GM12878 (cell line): ENCODE results near the gene PRODH. TPM values are rescaled to one million over a fixed set of nuclear protein-coding genes. Genes with fewer than 3 reads are reported as not detected.

Experiments
- ATAC-seq: fragments of 200-7000 bp; cut with Tn5 transposase; 3 replicates; pipeline ENCODE4 v1.9.1; 2020; ENCODE audit warnings: mild to moderate bottlenecking, moderate library complexity
- BruUV-seq: library from RNA; stranded (reverse); fragments of 400-500 nt; replicated peaks from 2 replicates; lab custom pipeline; 2021; lab: Mats Ljungman, UMichigan
- CTCF ChIA-PET: fragments of 300-600 bp; sonication (Branson Sonifier 250); formaldehyde crosslinking; extraction: SDS; loops from one replicate; lab custom pipeline; 2021; ENCODE audit warnings: inconsistent platforms; lab: Yijun Ruan, JAX
- POLR2A ChIA-PET: fragments of 350-600 bp; formaldehyde crosslinking; extraction: SDS; loops from one replicate; lab custom pipeline; 2021; ENCODE audit warnings: inconsistent platforms; lab: Charles Lee
- RAD21 ChIA-PET: fragments of 300-600 bp; sonication (Branson Sonifier 250); formaldehyde crosslinking; loops from one replicate; lab custom pipeline; 2023; ENCODE audit warnings: antibody characterized with exemption; ENCODE audit not compliant: unreplicated experiment; lab: Charles Lee
- SMC1A ChIA-PET: fragments of 300-600 bp; sonication (Branson Sonifier 250); formaldehyde crosslinking; loops from one replicate; lab custom pipeline; 2023; ENCODE audit not compliant: unreplicated experiment, uncharacterized antibody; lab: Charles Lee
- DNase-seq: peaks from one replicate; pipeline ENCODE4 v3.0.0-alpha.2; 2011; ENCODE audit warnings: low read depth, low spot score
- FAIRE-seq: peaks from 3 replicates; lab custom pipeline; 2011; peaks lifted over from hg19 to GRCh38; lab: Jason Lieb, UNC
- H2AFZ ChIP-seq: 2 replicates; pipeline ENCODE4 v1.6.0; 2011; ENCODE audit warnings: low read depth, low read length, control low read depth; ENCODE audit not compliant: control insufficient read depth
- H3K27ac ChIP-seq: 2 replicates; pipeline ENCODE4 v1.5.1; 2011; ENCODE audit warnings: control low read depth; ENCODE audit not compliant: control insufficient read depth, insufficient read depth
- H3K27me3 ChIP-seq, 2 experiments: replicated peaks in 1 of 2; 2 replicates each; pipeline versions ENCODE4 v1.6.0 to v1.6.1; 2011; ENCODE audit warnings: low read length in 1 of 2; ENCODE audit not compliant: control insufficient read depth in 2 of 2, insufficient read depth in 2 of 2
- H3K36me3 ChIP-seq, 2 experiments: 2 replicates each; pipeline ENCODE4 v1.5.1; 2011; ENCODE audit warnings: low read length in 1 of 2; ENCODE audit not compliant: control insufficient read depth in 2 of 2, insufficient read depth in 2 of 2
- H3K4me1 ChIP-seq: 2 replicates; pipeline ENCODE4 v1.6.1; 2011; ENCODE audit warnings: mild to moderate bottlenecking, low read length, moderate library complexity, mixed read lengths; ENCODE audit not compliant: control insufficient read depth, insufficient read depth
- H3K4me2 ChIP-seq: 2 replicates; pipeline ENCODE4 v1.6.0; 2011; ENCODE audit warnings: control low read depth; ENCODE audit not compliant: control insufficient read depth, insufficient read depth
- H3K4me3 ChIP-seq: fragments of 200-600 bp; sonication (generic); 2 replicates; pipeline ENCODE4 v1.5.1; 2016
- H3K79me2 ChIP-seq: 2 replicates; pipeline ENCODE4 v1.6.0; 2011; ENCODE audit warnings: low read length; ENCODE audit not compliant: control insufficient read depth, insufficient read depth
- H3K9ac ChIP-seq: 2 replicates; pipeline ENCODE4 v1.8.0; 2011; ENCODE audit warnings: low read length, control low read depth, mixed read lengths; ENCODE audit not compliant: control insufficient read depth, insufficient read depth
- H3K9me3 ChIP-seq: replicated peaks from 3 replicates; pipeline ENCODE4 v1.5.1; 2011; ENCODE audit warnings: mild to moderate bottlenecking, low read length; ENCODE audit not compliant: control insufficient read depth, insufficient read depth
- H4K20me1 ChIP-seq: 2 replicates; pipeline ENCODE4 v1.6.0; 2011; ENCODE audit not compliant: control insufficient read depth, insufficient read depth
- CBX5 ChIP-seq: sonication (generic); IDR thresholded peaks from 2 replicates; pipeline ENCODE4 v1.6.1; 2016; ENCODE audit warnings: low read depth, moderate library complexity, mild to moderate bottlenecking, inconsistent platforms
- CTCF ChIP-seq, 3 experiments: IDR thresholded peaks in 2 of 3; conservative IDR thresholded peaks in 1 of 3; 2 replicates each; pipeline ENCODE4 v1.5.1; 2011; ENCODE audit warnings: low read depth in 3 of 3, low read length in 3 of 3, mild to moderate bottlenecking in 3 of 3, control low read depth in 2 of 3, moderate library complexity in 2 of 3, inconsistent platforms in 1 of 3, mixed read lengths in 1 of 3; ENCODE audit not compliant: control insufficient read depth in 2 of 3, insufficient read depth in 1 of 3; ENCODE audit errors: extremely low read depth in 1 of 3
- KAT2A ChIP-seq: conservative IDR thresholded peaks from 2 replicates; pipeline ENCODE4 v1.6.1; 2011; ENCODE audit warnings: low read depth, low read length; ENCODE audit not compliant: control insufficient read depth
- POLR2A ChIP-seq: IDR thresholded peaks from 2 replicates; pipeline ENCODE4 v1.6.1; 2011; ENCODE audit warnings: low read depth, mild to moderate bottlenecking, low read length
- WGBS: methylation state at CpG from one replicate; pipeline ENCODE4 v1.1.6; 2016; ENCODE audit warnings: low lambda C conversion rate; ENCODE audit not compliant: insufficient replicate concordance, insufficient coverage; ENCODE audit errors: missing lambda C conversion rate; 5-methylcytosine and 5-hydroxymethylcytosine counted together
- in situ Hi-C: fragments of 300-500 bp; cut with MboI; formaldehyde crosslinking; loops from 9 replicates; pipeline ENCODE4 v1.14.3; 2018; ENCODE audit warnings: mixed read lengths
- intact Hi-C: fragments of 100-400 bp; cut with micrococcal nuclease; formaldehyde crosslinking; loops from one replicate; pipeline ENCODE4 v1.14.2; 2022; ENCODE audit not compliant: unreplicated experiment
- polyA plus RNA-seq, 11 experiments: library from polyadenylated mRNA; depleted of rRNA in 4 of 11; unstranded in 6 of 11; stranded (reverse) in 5 of 11; fragments of >200 nt; fragmentation: Nextera tagmentation in 4 of 11; fragmentation: Illumina TruSeq in 1 of 11; extraction: Ambion mirVana in 4 of 11; extraction: Trizol in 1 of 11; gene quantifications; 1 replicate in 1 of 11; 2 replicates in 10 of 11; pipeline versions ENCODE4 v1.2.1 to v1.2.3, GENCODE V29; 2011 to 2016; ENCODE audit warnings: inconsistent platforms in 2 of 11, missing spikeins in 2 of 11, low read depth in 1 of 11
- total RNA-seq, 4 experiments: library from RNA; depleted of rRNA in 3 of 4; stranded (reverse); fragments of >200 nt in 3 of 4; fragmentation: Illumina TruSeq in 1 of 4; extraction: Trizol in 1 of 4; gene quantifications; 2 replicates each; pipeline versions ENCODE4 v1.2.1 to v1.2.3, GENCODE V29; 2013 to 2021

PRODH gene
- total and polyA plus RNA-seq, 10 of the 15 experiments (the other 5 are each of a cell fraction or from before 2014, with no cell fraction given): 0.03 to 0.10 (median 0.07) TPM; not detected in 6

- Histone ChIP-seq H3K4me3 (no peak overlapping the region), H3K79me2 (no peaks in the 10 kb centered on the region), H3K4me2 (no peak overlapping the region), H3K4me1 (no peaks in the 10 kb centered on the region), H3K9ac (no peak overlapping the region), H3K27ac (no peak overlapping the region), H2AFZ (no peak overlapping the region), H3K36me3 (no peaks in the 10 kb centered on the region), H3K9me3 (no peaks in the 10 kb centered on the region), H3K27me3 (no peaks in the 10 kb centered on the region; a peak in 3 of 4 replicates), H4K20me1 (no peaks in the 10 kb centered on the region)
- no peak for DNase-seq
- in situ Hi-C loops (no loop called here), intact Hi-C loops (no loop called here)
- POLR2A ChIA-PET: no interaction called here
- ATAC-seq: no peak
- BruUV-seq: no TSS peak
- SMC1A ChIA-PET: no interaction called here
- CTCF ChIA-PET: no interaction called here
- TF ChIP-seq POLR2A (no peak), CBX5 (no peak), KAT2A (no peak), CTCF (IDR thresholded peaks at IDR 0.05 in 2 of 3, conservative IDR thresholded peaks at IDR 0.05 in 1 of 3; ENCODE audit: control insufficient read depth in 2 of 3, extremely low read depth in 1 of 3, insufficient read depth in 1 of 3, low read depth in 3 of 3, low read length in 3 of 3) (no peak)
- no peak for FAIRE-seq
- RAD21 ChIA-PET: no interaction called here
- WGBS: 24% methylated on average over 17 of the region's 18 CpGs
Measured at GRCh38 chr22:18974477-18975180, 38.5 kb upstream of the PRODH start.
